ENCODE results near the gene GDF9.

GRCh38 chr5:132838516-132839282, 27.6 kb downstream of the GDF9 start:
- TF ChIP-seq EZH2 (IDR thresholded peaks at IDR 0.05; ENCODE audit: low read depth) (no peak), CTCF (conservative IDR thresholded peaks at IDR 0.05) (no peak)

All from PC-9 (cell line).